Measurements from ENCODE around the gene ATG2A. TPM values are rescaled to one million over a fixed set of nuclear protein-coding genes. Genes with fewer than 3 reads are reported as not detected.

ATG2A gene
- total RNA-seq, 1 donor from 2014 or later = 35.0 TPM

DNA sequence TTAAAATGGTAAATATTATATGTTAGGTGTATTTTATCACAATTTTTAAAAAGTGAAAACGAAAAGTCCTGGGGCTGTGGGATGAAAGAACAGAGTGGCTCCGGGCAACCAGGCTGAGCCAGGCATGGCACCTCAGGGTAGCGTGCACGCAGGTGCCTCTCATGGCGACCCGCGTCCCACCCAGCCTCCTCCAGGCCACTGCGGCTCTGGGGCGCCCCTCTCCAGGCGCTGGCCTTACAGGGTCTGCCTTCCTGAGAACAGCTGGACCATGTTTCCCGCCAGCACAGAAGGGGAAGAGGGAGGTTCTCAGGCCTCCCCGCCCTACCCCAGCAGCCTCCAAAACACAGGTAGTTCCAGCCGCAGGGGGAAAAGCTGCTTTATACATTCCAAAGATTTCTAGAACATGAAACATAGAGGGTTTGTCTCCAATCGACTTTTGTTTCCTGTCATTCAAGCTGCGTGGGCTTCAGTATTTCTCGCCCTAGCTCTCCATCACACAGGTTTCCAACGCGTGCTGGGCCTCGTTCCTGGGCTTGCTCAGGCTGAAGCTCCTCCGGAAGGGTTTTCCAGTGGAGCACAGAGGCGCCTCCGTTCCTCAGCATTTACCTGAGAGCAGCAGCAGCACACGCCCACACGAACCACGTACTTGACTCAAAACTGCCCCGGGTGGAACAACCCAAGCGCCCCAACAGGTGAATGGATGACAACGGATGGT is 49.1 kb downstream of the ATG2A start:
- Mint-ChIP-seq H3K27me3 (no peaks in the 10 kb centered on the region), H3K4me1 (ENCODE audit: low read depth) (peaks cover 25% of the 10 kb centered on the region), H3K27ac (no peak overlapping the region), H3K36me3 (ENCODE audit: insufficient read depth) (peaks cover 4% of the 10 kb centered on the region), H3K4me3 (ENCODE audit: low read depth) (no peak overlapping the region), H3K9me3 (ENCODE audit: low read depth) (no peaks in the 10 kb centered on the region)
- TF ChIP-seq, protein P1, sequence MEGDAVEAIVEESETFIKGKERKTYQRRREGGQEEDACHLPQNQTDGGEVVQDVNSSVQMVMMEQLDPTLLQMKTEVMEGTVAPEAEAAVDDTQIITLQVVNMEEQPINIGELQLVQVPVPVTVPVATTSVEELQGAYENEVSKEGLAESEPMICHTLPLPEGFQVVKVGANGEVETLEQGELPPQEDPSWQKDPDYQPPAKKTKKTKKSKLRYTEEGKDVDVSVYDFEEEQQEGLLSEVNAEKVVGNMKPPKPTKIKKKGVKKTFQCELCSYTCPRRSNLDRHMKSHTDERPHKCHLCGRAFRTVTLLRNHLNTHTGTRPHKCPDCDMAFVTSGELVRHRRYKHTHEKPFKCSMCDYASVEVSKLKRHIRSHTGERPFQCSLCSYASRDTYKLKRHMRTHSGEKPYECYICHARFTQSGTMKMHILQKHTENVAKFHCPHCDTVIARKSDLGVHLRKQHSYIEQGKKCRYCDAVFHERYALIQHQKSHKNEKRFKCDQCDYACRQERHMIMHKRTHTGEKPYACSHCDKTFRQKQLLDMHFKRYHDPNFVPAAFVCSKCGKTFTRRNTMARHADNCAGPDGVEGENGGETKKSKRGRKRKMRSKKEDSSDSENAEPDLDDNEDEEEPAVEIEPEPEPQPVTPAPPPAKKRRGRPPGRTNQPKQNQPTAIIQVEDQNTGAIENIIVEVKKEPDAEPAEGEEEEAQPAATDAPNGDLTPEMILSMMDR (IDR thresholded peaks at IDR 0.05; ENCODE audit: unreplicated experiment) = no peak
- no peak for DNase-seq (ENCODE audit: low spot score, unreplicated experiment)

DNA sequence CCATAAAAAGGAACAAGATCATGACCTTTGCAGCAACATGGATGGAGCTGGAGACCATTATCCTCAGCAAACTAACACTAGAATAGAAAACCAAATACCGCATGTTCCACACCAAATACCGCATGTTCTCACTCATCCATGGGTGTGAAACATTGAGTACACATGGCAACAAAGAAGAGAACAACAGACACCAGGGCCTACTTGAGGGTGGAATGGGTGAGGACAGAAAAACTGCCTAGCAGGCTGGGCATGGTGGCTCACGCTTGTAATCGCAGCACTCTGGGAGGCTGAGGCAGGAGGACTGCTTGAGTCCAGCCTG is 50.9 kb downstream of the ATG2A start:
- H3K4me1 Mint-ChIP-seq (ENCODE audit: low read depth) = peaks cover 14% of the 10 kb centered on the region
- DNase-seq (ENCODE audit: low spot score, unreplicated experiment) = no peak
- H3K36me3 Mint-ChIP-seq (ENCODE audit: insufficient read depth) = peaks cover 4% of the 10 kb centered on the region
- H3K27ac Mint-ChIP-seq = peak overlapping the region; percentile 42
- TF ChIP-seq, protein P1 (IDR thresholded peaks at IDR 0.05; ENCODE audit: unreplicated experiment) = no peak
- H3K27me3 Mint-ChIP-seq = no peaks in the 10 kb centered on the region
- H3K9me3 Mint-ChIP-seq (ENCODE audit: low read depth) = no peaks in the 10 kb centered on the region
- H3K4me3 Mint-ChIP-seq (ENCODE audit: low read depth) = no peak overlapping the region

DNA sequence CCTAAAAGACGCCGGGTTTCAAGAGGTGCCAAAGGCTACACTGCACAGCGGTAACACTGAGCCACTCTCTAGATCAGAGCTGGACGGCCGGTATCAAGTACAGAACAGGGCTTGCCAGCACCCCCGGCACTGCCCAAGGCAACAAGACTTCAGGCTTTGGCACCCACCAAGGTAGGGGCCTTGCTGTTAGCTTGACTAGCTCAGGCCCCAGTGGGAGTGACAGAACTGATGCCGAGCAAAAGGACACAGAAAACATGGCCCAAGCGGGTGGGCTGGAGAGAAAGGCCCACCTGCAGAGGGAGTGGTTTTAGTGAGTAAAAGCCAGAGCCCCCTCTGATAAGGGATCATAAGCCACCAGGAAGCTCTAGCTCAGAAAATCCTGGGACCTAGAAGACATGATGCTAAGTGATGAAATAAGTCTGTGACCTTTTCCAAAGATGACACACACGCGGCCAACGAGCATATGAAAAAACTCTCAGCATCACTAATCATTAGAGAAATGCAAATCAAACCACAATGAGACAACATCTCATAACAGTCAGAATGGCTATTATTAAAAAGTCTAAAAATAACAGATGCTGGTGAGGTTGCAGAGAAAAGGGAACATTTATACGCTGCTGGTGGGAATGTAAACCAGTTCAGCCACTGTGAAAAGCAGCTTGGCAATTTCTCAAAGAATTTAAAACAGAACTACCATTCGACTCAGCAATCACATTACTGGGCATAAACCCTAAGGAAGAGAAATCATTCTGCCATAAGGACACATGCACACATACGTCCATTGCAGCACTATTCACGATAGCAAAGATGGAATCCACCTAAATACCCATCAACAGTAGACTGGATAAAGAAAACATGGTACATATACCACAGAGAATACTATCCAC is 51.5 kb downstream of the ATG2A start:
- Mint-ChIP-seq H3K27me3 (no peaks in the 10 kb centered on the region), H3K4me3 (ENCODE audit: low read depth) (no peak overlapping the region), H3K27ac (no peak overlapping the region), H3K4me1 (ENCODE audit: low read depth) (peaks cover 8% of the 10 kb centered on the region), H3K36me3 (ENCODE audit: insufficient read depth) (peaks cover 4% of the 10 kb centered on the region), H3K9me3 (ENCODE audit: low read depth) (no peaks in the 10 kb centered on the region)
- TF ChIP-seq, protein P1 (IDR thresholded peaks at IDR 0.05; ENCODE audit: unreplicated experiment) = no peak
- no peak for DNase-seq (ENCODE audit: low spot score, unreplicated experiment)

DNA sequence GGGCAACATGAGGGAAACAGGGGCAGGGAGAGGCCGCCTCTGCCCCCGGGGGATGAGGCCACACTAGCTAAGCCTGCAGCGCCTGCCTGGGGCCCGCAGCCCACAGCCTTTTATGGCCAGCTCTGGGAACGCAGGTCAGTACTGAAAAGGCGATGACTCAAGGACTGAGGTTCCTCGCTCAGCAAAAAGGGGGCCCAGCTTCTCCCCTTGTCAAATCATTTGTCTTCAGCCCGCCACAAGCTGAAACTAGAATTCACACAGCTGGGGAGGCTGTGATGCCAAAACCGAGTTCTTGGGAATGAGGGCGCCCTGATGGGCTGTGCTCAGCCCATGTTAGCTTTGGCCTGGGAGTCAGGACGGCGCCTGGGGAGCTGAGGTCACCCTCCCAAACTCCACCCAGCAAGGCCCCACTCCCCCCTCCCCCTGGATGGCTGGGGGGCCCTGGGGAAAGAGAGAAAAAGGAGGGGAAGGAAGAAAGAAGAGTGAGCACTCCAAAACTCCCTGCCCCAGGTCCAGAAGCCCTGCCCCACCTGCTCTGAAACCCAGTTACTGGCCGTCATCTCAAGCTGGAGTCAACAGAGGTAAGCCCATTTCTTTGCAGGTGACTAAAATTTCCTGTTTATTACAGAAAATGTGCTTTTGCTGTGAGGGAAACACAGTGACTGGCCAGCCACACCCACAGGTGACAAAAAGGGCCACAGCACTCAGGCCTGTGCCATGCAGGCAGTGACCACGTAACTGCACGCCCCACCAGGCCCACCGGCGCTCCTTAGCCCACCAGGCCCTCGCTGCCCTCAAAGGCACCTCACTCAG is 52.3 kb downstream of the ATG2A start:
- TF ChIP-seq, protein P1 (IDR thresholded peaks at IDR 0.05; ENCODE audit: unreplicated experiment) = no peak
- DNase-seq (ENCODE audit: low spot score, unreplicated experiment) = no peak
- no peaks in the 10 kb centered on the region for H3K27me3 Mint-ChIP-seq
- H3K36me3 Mint-ChIP-seq (ENCODE audit: insufficient read depth) = peaks cover 4% of the 10 kb centered on the region
- H3K9me3 Mint-ChIP-seq (ENCODE audit: low read depth) = no peaks in the 10 kb centered on the region
- H3K27ac Mint-ChIP-seq = no peak overlapping the region
- H3K4me3 Mint-ChIP-seq (ENCODE audit: low read depth) = no peak overlapping the region
- H3K4me1 Mint-ChIP-seq (ENCODE audit: low read depth) = peaks cover 1% of the 10 kb centered on the region

GRCh38 chr11:64864135-64864472 is 52.9 kb downstream of the ATG2A start:
- Mint-ChIP-seq H3K27me3 (no peaks in the 10 kb centered on the region), H3K9me3 (ENCODE audit: low read depth) (no peaks in the 10 kb centered on the region), H3K36me3 (ENCODE audit: insufficient read depth) (peaks cover 4% of the 10 kb centered on the region), H3K4me3 (ENCODE audit: low read depth) (no peak overlapping the region), H3K4me1 (ENCODE audit: low read depth) (peaks cover 1% of the 10 kb centered on the region), H3K27ac (peak overlapping the region; percentile 45)
- DNase-seq (ENCODE audit: low spot score, unreplicated experiment) = no peak
- TF ChIP-seq, protein P1 (IDR thresholded peaks at IDR 0.05; ENCODE audit: unreplicated experiment) = no peak

Data from progenitor cell of endocrine pancreas (in vitro differentiated cells).